CD4-positive, alpha-beta T cell (primary cell): ENCODE measurements around the gene IFI35. TPM values are rescaled to one million over a fixed set of nuclear protein-coding genes. Genes with fewer than 3 reads are reported as not detected.

Experiments
- total RNA-seq, 174 experiments: library from RNA in 2 of 174; stranded (reverse) in 2 of 174; gene quantifications; one replicate each; pipeline ENCODE4 v1.2.3 and lab custom pipeline; 2021 to 2026

Gene IFI35
- total RNA-seq, 2 experiments from 2014 or later = 23.0 to 24.7 TPM

Other genes starting within 250 kb of the IFI35 start
- gene RAMP2, start 245.6 kb upstream of the IFI35 start, total RNA-seq = not detected
- 10 to 100 TPM; 40.6 to 45.7 TPM for gene VPS25, start 233.3 kb upstream of the IFI35 start, total RNA-seq
- gene WNK4, start 226.2 kb upstream of the IFI35 start, total RNA-seq = under 1 TPM; 0.42 to 0.74 TPM
- 1 to 10 TPM; 4.0 to 4.5 TPM for gene COA3, start 208.1 kb upstream of the IFI35 start, total RNA-seq
- not detected for gene CNTD1, start 207.9 kb upstream of the IFI35 start, total RNA-seq
- gene BECN1, start 182.5 kb upstream of the IFI35 start, total RNA-seq = 100 to 1,000 TPM; 130 to 138 TPM
- gene PSME3, start 173.4 kb upstream of the IFI35 start, total RNA-seq = 10 to 100 TPM; 62.1 to 62.5 TPM
- 1 to 10 TPM; 2.5 to 2.9 TPM for gene AOC2, start 162.2 kb upstream of the IFI35 start, total RNA-seq
- gene AOC3, start 155.6 kb upstream of the IFI35 start, total RNA-seq = 1 to 10 TPM in 1 of 2 experiments, under 1 TPM in 1; 0.78 to 1.0 TPM
- not detected for gene G6PC1, start 106.0 kb upstream of the IFI35 start, total RNA-seq
- gene AARSD1, start 42.3 kb upstream of the IFI35 start, total RNA-seq = 10 to 100 TPM; 60.4 to 70.8 TPM
- under 1 TPM in 1 of 2 experiments, not detected in 1; 0.20 TPM for gene PTGES3L, start 26.7 kb upstream of the IFI35 start, total RNA-seq
- 10 to 100 TPM; 11.6 to 11.7 TPM for gene RUNDC1, start 26.2 kb upstream of the IFI35 start, total RNA-seq
- gene RPL27, start 8.4 kb upstream of the IFI35 start, total RNA-seq = 1,000 to 10,000 TPM; 1,923 to 1,951 TPM
- 10 to 100 TPM; 27.5 to 27.6 TPM for gene VAT1, start 15.6 kb downstream of the IFI35 start, total RNA-seq
- under 1 TPM; 0.27 to 0.28 TPM for gene RND2, start 18.4 kb downstream of the IFI35 start, total RNA-seq
- gene BRCA1, start 118.6 kb downstream of the IFI35 start, total RNA-seq = 1 to 10 TPM; 1.2 to 1.3 TPM
- gene NBR1, start 164.4 kb downstream of the IFI35 start, total RNA-seq = 10 to 100 TPM; 23.7 TPM
- gene TMEM106A, start 205.1 kb downstream of the IFI35 start, total RNA-seq = 1 to 10 TPM; 6.3 to 6.4 TPM
- 1 to 10 TPM in 1 of 2 experiments, under 1 TPM in 1; 0.47 to 1.0 TPM for gene CCDC200, start 221.8 kb downstream of the IFI35 start, total RNA-seq
- 1,000 to 10,000 TPM; 5,534 to 5,951 TPM for gene RNU2-1, start 227.2 kb downstream of the IFI35 start, total RNA-seq